Measurements from ENCODE around the gene GNL2. TPM values are rescaled to one million over a fixed set of nuclear protein-coding genes. Genes with fewer than 3 reads are reported as not detected.
A peak's percentile ranks its signal among the peaks of the same experiment; 100 is the strongest.

Gene GNL2
- total RNA-seq, 4 donors from 2014 or later, result 15.9 to 1,081 (median 52.9) TPM

DNA sequence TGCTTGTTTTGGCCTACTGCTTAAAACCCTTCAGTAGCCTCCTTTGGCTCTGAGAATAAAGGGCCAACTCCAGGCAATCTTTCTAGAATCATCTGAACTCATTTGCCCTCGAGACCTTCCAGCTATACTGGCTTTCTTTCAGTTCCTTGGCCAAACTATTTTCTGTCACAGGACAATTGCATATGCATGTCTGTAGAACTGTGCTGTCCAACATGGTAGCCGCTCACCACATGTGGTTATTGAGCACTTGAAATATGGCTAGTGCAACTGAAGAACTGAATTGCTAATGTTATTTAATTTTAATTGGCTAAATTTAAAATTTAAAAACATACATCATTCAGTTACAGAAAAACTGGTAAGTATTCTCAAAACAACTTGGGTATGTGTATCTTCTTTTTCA is 14.3 kb upstream of the GNL2 start:
- Histone ChIP-seq H3K4me3 (no peak overlapping the region), H3K9me3 (no peaks in the 10 kb centered on the region), H3K36me3 (no peaks in the 10 kb centered on the region), H3K27ac (no peak overlapping the region), H3K4me1 (peaks cover 6 to 16% of the 10 kb centered on the region in 2 donors), H3K27me3 (no peaks in the 10 kb centered on the region)
- TF ChIP-seq, protein P1, sequence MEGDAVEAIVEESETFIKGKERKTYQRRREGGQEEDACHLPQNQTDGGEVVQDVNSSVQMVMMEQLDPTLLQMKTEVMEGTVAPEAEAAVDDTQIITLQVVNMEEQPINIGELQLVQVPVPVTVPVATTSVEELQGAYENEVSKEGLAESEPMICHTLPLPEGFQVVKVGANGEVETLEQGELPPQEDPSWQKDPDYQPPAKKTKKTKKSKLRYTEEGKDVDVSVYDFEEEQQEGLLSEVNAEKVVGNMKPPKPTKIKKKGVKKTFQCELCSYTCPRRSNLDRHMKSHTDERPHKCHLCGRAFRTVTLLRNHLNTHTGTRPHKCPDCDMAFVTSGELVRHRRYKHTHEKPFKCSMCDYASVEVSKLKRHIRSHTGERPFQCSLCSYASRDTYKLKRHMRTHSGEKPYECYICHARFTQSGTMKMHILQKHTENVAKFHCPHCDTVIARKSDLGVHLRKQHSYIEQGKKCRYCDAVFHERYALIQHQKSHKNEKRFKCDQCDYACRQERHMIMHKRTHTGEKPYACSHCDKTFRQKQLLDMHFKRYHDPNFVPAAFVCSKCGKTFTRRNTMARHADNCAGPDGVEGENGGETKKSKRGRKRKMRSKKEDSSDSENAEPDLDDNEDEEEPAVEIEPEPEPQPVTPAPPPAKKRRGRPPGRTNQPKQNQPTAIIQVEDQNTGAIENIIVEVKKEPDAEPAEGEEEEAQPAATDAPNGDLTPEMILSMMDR (IDR thresholded peaks at IDR 0.05), result no peak
- TF ChIP-seq POLR2A (IDR thresholded peaks at IDR 0.05), result no peak
- intact Hi-C loops (cut with DNase I; ENCODE audit: low total_unique reads), result loop anchor here (5.0 kb wide), 1 partner anchor 67 kb away; no protein-coding TSS in a partner anchor
- DNase-seq, result no peak

DNA sequence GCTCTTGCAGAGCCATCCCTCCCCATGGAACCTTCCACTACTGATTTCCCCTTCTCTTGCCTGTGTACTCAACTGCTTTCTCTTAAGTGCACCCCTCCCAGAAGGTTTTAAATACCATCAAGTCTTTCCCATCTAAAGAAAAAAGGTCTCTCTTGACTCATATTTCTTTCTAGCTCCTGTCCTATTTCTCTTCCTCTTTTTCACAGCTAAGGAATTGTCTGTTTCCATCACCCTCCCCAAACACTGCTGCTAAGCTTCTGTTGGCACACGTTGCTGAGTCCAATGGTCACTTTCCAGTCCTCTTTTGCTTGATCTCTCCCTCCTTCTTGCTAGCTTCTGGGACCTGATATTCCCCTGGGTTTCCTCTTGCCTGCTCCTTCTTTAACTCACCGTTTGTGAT is 13.3 kb upstream of the GNL2 start:
- H3K36me3 ChIP-seq, result no peaks in the 10 kb centered on the region
- no peak for DNase-seq
- peaks cover 6 to 18% of the 10 kb centered on the region in 2 donors for H3K4me1 ChIP-seq
- H3K27ac ChIP-seq, result no peak overlapping the region
- intact Hi-C loops (cut with DNase I; ENCODE audit: low total_unique reads), result loop anchor here (5.0 kb wide), 1 partner anchor 68 kb away; no protein-coding TSS in a partner anchor
- TF ChIP-seq, protein P1 (IDR thresholded peaks at IDR 0.05), result no peak
- TF ChIP-seq POLR2A (IDR thresholded peaks at IDR 0.05), result no peak
- H3K9me3 ChIP-seq, result no peaks in the 10 kb centered on the region
- no peak overlapping the region for H3K4me3 ChIP-seq
- no peaks in the 10 kb centered on the region for H3K27me3 ChIP-seq

DNA sequence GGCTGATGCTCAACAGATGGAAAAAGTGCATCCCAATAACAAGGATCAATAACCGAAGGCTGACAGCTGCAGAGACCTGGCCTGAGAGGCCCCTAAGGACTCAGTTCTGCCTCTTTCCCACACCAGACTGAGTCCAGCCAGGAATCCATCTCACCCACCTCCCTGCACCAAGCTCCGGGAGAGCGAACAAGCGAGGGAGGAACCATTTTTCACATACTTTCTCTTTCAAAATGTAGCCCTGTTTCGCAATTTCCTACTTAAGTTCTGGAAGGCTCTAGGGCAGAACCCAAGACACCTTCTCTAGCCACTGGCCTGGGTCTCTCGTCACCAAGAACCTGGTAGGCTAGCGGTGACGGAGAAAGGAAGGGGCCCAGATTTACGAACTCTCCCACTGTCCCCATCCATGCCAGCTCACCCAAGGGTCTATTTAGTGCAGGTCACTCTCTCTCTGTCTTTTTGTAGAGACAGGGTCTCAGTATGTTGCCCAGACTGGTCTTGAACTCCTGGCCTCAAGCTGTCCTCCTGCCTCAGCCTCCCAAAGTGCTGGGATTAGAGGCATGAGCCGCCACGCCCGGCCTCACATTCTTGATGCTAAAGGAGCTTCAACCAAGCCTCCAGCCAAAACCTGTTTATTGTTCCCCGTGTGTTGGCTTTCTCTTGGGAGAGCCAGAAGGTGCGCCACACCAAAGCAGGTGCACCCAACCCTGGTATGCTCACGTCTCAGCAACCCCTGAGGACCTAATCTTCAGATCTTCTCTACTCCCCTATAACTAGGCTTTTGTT is 10.9 kb upstream of the GNL2 start:
- intact Hi-C loops (cut with DNase I; ENCODE audit: low total_unique reads), result loop anchor here (5.0 kb wide), 1 partner anchor 71 kb away; no protein-coding TSS in a partner anchor
- Histone ChIP-seq H3K4me3 (no peak overlapping the region), H3K9me3 (no peaks in the 10 kb centered on the region), H3K36me3 (no peaks in the 10 kb centered on the region), H3K27ac (peak overlapping the region; percentile 81 to 87), H3K4me1 (peaks cover 6 to 18% of the 10 kb centered on the region in 2 donors), H3K27me3 (no peaks in the 10 kb centered on the region)
- peak; percentile 52 to 60 for DNase-seq
- no peak for TF ChIP-seq POLR2A (IDR thresholded peaks at IDR 0.05)
- TF ChIP-seq, protein P1 (IDR thresholded peaks at IDR 0.05), result no peak

DNA sequence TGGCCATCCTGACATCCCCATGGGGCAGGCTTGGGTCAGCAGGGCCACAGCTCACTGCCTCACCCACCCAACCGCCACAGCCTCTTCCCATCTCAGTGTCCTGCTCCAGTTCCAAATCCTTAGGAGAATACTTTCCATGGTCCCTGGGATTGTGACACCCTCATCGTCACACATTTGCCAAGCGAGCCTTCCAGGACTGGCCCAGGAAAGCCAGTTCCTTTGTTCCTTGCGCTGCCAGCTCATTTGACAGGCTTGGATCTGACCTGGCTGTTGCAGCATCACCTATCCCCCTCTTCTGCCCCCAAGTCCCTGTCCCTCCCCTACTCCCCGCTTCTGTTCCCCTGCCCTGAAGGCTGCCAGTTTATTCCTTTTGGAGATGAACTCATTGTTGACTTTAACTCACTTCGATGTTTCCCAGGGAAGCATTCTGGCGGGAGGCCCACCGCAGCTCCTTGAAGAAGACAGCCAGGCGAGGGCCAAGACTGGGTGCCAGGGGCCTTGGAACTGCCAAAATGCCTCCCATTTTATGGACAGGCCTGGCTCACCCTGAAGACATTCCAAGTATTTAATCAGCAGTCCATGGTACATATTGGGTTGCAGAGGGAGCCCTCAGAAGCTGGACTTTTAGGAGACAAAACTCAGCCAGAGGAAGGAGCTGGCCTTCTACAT is 10.2 kb upstream of the GNL2 start:
- H3K9me3 ChIP-seq, result no peaks in the 10 kb centered on the region
- H3K4me1 ChIP-seq, result peaks cover 6 to 18% of the 10 kb centered on the region in 2 donors
- intact Hi-C loops (cut with DNase I; ENCODE audit: low total_unique reads), result loop anchor here (5.0 kb wide), 1 partner anchor 71 kb away; no protein-coding TSS in a partner anchor
- no peak overlapping the region for H3K4me3 ChIP-seq
- no peak for TF ChIP-seq POLR2A (IDR thresholded peaks at IDR 0.05)
- TF ChIP-seq, protein P1 (IDR thresholded peaks at IDR 0.05), result no peak
- H3K36me3 ChIP-seq, result no peaks in the 10 kb centered on the region
- H3K27me3 ChIP-seq, result no peaks in the 10 kb centered on the region
- peak; percentile 82 to 83 for DNase-seq
- H3K27ac ChIP-seq, result peak overlapping the region; percentile 81 to 87
